GM18517 (cell line): ENCODE results near the gene WDPCP.
"Not testable (repeated sequence)": the region's sequence is repeated elsewhere in the genome, so short reads cannot be mapped to it uniquely, and the experiment has no call there.

Experiments used
- ATAC-seq: cut with Tn5 transposase; IDR thresholded peaks from one replicate; pipeline ENCODE4 v1.9.1; 2021; ENCODE audit warnings: mild to moderate bottlenecking, moderate library complexity; ENCODE audit not compliant: unreplicated experiment

The WDPCP gene

GRCh38 chr2:63591566-63592175 lies 3.4 kb upstream of the WDPCP start:
- no peak for ATAC-seq

- no peak for ATAC-seq
These were observed 2.5 kb upstream of the WDPCP start for GRCh38 chr2:63590626-63591408.

GRCh38 chr2:63589148-63589958 lies 1.1 kb upstream of the WDPCP start:
- no peak for ATAC-seq

- no peak for ATAC-seq
These were observed 378 bp downstream of the WDPCP start for GRCh38 chr2:63587814-63588384.

- ATAC-seq = no peak
These were observed 5.4 kb downstream of the WDPCP start for GRCh38 chr2:63582873-63583272.

- ATAC-seq = no peak
These were observed 6.8 kb downstream of the WDPCP start for GRCh38 chr2:63581298-63581961.

- ATAC-seq = no peak
These were observed 7.5 kb downstream of the WDPCP start for GRCh38 chr2:63580651-63581297.

GRCh38 chr2:63578767-63579166 lies 9.5 kb downstream of the WDPCP start:
- no peak for ATAC-seq

GRCh38 chr2:63576546-63576945 lies 11.7 kb downstream of the WDPCP start:
- no peak for ATAC-seq

GRCh38 chr2:63573726-63574345 lies 14.4 kb downstream of the WDPCP start:
- ATAC-seq = not testable (repeated sequence)

- not testable (repeated sequence) for ATAC-seq
These were observed 15.3 kb downstream of the WDPCP start for GRCh38 chr2:63573026-63573425.

- no peak for ATAC-seq
These were observed 16.3 kb downstream of the WDPCP start for GRCh38 chr2:63572001-63572400.

- no peak for ATAC-seq
These were observed 17.0 kb downstream of the WDPCP start for GRCh38 chr2:63571291-63571690.

- ATAC-seq = peak; percentile 70
These were observed 18.5 kb downstream of the WDPCP start for GRCh38 chr2:63569740-63570139.

- no peak for ATAC-seq
These were observed 25.5 kb downstream of the WDPCP start for GRCh38 chr2:63562751-63563150.

- not testable (repeated sequence) for ATAC-seq
These were observed 29.4 kb downstream of the WDPCP start for GRCh38 chr2:63558922-63559321.

- ATAC-seq = not testable (repeated sequence)
These were observed 30.5 kb downstream of the WDPCP start for GRCh38 chr2:63557819-63558218.

GRCh38 chr2:63555931-63556330 lies 32.3 kb downstream of the WDPCP start:
- no peak for ATAC-seq

- no peak for ATAC-seq
These were observed 33.0 kb downstream of the WDPCP start for GRCh38 chr2:63555299-63555698.

GRCh38 chr2:63553049-63553448 lies 35.2 kb downstream of the WDPCP start:
- no peak for ATAC-seq
